IMR-90 (cell line): ENCODE measurements around the gene H19.

ENCODE experiments used
- CEBPB ChIP-seq: IDR thresholded peaks from 2 replicates; pipeline ENCODE4 v1.6.1; 2012; ENCODE audit warnings: low read depth, low read length, improper control_type of control experiment
- CTCF ChIP-seq: conservative IDR thresholded peaks from 2 replicates; pipeline ENCODE4 v1.5.1; 2012; ENCODE audit warnings: mild to moderate bottlenecking, low read depth, low read length, improper control_type of control experiment
- FOS ChIP-seq: fragments of 150-350 bp; IDR thresholded peaks from 2 replicates; pipeline ENCODE4 v1.6.1; 2016; ENCODE audit warnings: low read depth, low read length
- MAZ ChIP-seq: IDR thresholded peaks from 2 replicates; pipeline ENCODE4 v1.6.1; 2012; ENCODE audit warnings: low read depth, mild to moderate bottlenecking, low read length, improper control_type of control experiment, moderate library complexity, borderline replicate concordance
- MXI1 ChIP-seq: IDR thresholded peaks from 2 replicates; pipeline ENCODE4 v1.6.1; 2012; ENCODE audit warnings: low read depth, mild to moderate bottlenecking, low read length, moderate library complexity, borderline replicate concordance
- POLR2A ChIP-seq: IDR thresholded peaks from 2 replicates; pipeline ENCODE4 v1.6.1; 2012; ENCODE audit warnings: mild to moderate bottlenecking, low read depth, low read length
- RAD21 ChIP-seq: IDR thresholded peaks from 2 replicates; pipeline ENCODE4 v1.6.1; 2012; ENCODE audit warnings: low read length, improper control_type of control experiment
- RFX5 ChIP-seq: IDR thresholded peaks from 2 replicates; pipeline ENCODE4 v1.8.0; 2012; ENCODE audit warnings: low read depth, mild to moderate bottlenecking, low read length, moderate library complexity
- TF ChIP-seq, protein P1 (sequence below): fragments of 150-350 bp; IDR thresholded peaks from 2 replicates; pipeline ENCODE4 v1.6.1; 2016; ENCODE audit warnings: low read depth, mild to moderate bottlenecking, low read length, moderate library complexity, borderline replicate concordance

GRCh38 chr11:1967641-1968225 lies 29.9 kb downstream of the H19 start:
- TF ChIP-seq CTCF (no peak), CEBPB (no peak), MAZ (no peak), POLR2A (no peak), FOS (no peak), MXI1 (no peak), RFX5 (no peak), RAD21 (no peak)
- TF ChIP-seq, protein P1, sequence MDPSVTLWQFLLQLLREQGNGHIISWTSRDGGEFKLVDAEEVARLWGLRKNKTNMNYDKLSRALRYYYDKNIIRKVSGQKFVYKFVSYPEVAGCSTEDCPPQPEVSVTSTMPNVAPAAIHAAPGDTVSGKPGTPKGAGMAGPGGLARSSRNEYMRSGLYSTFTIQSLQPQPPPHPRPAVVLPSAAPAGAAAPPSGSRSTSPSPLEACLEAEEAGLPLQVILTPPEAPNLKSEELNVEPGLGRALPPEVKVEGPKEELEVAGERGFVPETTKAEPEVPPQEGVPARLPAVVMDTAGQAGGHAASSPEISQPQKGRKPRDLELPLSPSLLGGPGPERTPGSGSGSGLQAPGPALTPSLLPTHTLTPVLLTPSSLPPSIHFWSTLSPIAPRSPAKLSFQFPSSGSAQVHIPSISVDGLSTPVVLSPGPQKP, result no peak
